HepG2 (cell line): ENCODE results near the gene KLK14.

Source experiments
- FOXO4 ChIP-seq: sonication (generic); formaldehyde crosslinking; conservative IDR thresholded peaks from 2 replicates; pipeline ENCODE4 v1.8.1; 2023; ENCODE audit warnings: missing genetic modification reagents
- ZBTB42 ChIP-seq: sonication (generic); formaldehyde crosslinking; IDR thresholded peaks from 2 replicates; pipeline ENCODE4 v1.5.0; 2020; ENCODE audit warnings: mild to moderate bottlenecking, missing genetic modification reagents
- ZFP91 ChIP-seq: sonication (generic); formaldehyde crosslinking; IDR thresholded peaks from 2 replicates; pipeline ENCODE4 v1.9.0; 2022; ENCODE audit warnings: missing genetic modification reagents, mild to moderate bottlenecking, borderline replicate concordance
- ZNF296 ChIP-seq: sonication (generic); formaldehyde crosslinking; conservative IDR thresholded peaks from 2 replicates; pipeline ENCODE4 v1.5.0; 2020; ENCODE audit warnings: mild to moderate bottlenecking, missing genetic modification reagents

DNA sequence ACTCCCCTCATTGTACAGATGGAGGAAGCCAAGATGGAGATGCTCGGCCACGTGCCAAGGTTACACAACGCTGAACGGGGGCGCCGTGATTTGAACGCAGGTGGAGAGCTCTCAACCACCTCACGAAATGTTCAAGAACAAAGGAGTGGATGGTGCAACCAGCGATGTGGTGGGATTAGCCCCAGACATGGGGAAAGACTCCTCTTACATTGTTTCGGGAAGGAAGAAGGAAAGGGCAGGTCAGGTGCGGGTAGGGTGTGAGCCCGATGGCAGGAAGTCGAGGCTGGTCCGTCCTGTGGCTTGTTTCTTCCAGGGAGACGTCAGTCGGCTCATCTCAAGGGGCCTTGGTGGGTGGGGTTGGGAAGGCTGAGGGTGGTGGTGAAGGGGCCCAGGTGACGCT lies 7.1 kb upstream of the KLK14 start:
- TF ChIP-seq ZNF296 (CRISPR knock-in tag) (no peak), ZBTB42 (CRISPR knock-in tag) (no peak), FOXO4 (CRISPR knock-in tag) (no peak), ZFP91 (CRISPR knock-in tag) (no peak)
